Gastrocnemius medialis (tissue), 4 donors: ENCODE measurements around the gene UBE2V1.

Experiments used
- CTCF ChIP-seq, 5 experiments: fragments of 450-650 bp in 3 of 5; fragments of 200-600 bp in 2 of 5; sonication (generic) in 2 of 5; IDR thresholded peaks in 4 of 5; conservative IDR thresholded peaks in 1 of 5; 1 replicate in 4 of 5; 2 replicates in 1 of 5; pipeline ENCODE4 v1.5.1; 2016 to 2019; ENCODE audit warnings: antibody characterized with exemption in 5 of 5, mild to moderate bottlenecking in 3 of 5, moderate library complexity in 3 of 5
- POLR2A ChIP-seq, 2 donors: fragments of 450-650 bp; IDR thresholded peaks; one replicate each; pipeline ENCODE4 v1.6.1; 2017; ENCODE audit warnings: antibody characterized with exemption in 2 of 2, mild to moderate bottlenecking in 2 of 2, moderate library complexity in 2 of 2

GRCh38 chr20:50098259-50098658, 14.7 kb downstream of the UBE2V1 start:
- TF ChIP-seq CTCF (IDR thresholded peaks at IDR 0.05 in 4 of 5, conservative IDR thresholded peaks at IDR 0.05 in 1 of 5) (no peak), POLR2A (IDR thresholded peaks at IDR 0.05) (no peak)
